GM23338 (cell line): ENCODE measurements around the gene PPP6R3.

Experiments used
- CREB1 ChIP-seq: fragments of 250-450 bp; sonication (Bioruptor Pico); IDR thresholded peaks from 2 replicates; pipeline ENCODE4 v1.5.0; 2020; ENCODE audit warnings: low read depth, mild to moderate bottlenecking, moderate library complexity
- CTCF ChIP-seq, 2 experiments: fragments of 200-600 bp in 1 of 2; sonication (generic) in 1 of 2; conservative IDR thresholded peaks; 2 replicates each; pipeline versions ENCODE4 v1.5.1 to v1.6.1; 2016 to 2017; ENCODE audit warnings: antibody characterized with exemption in 2 of 2, low read depth in 2 of 2, mild to moderate bottlenecking in 2 of 2, moderate library complexity in 1 of 2
- ETS1 ChIP-seq: IDR thresholded peaks from 2 replicates; pipeline ENCODE4 v1.6.1; 2016; ENCODE audit warnings: antibody characterized with exemption
- EZH2 ChIP-seq: fragments of 200-600 bp; sonication (generic); IDR thresholded peaks from one replicate; pipeline ENCODE4 v1.8.0; 2017; ENCODE audit warnings: antibody characterized with exemption, mild to moderate bottlenecking, low read depth; ENCODE audit not compliant: unreplicated experiment
- EZH2phosphoT487 ChIP-seq: fragments of 200-600 bp; sonication (generic); IDR thresholded peaks from one replicate; pipeline ENCODE4 v1.8.1; 2018; ENCODE audit warnings: antibody characterized with exemption; ENCODE audit not compliant: unreplicated experiment
- JUNB ChIP-seq: IDR thresholded peaks from one replicate; pipeline ENCODE4 v1.6.1; 2016; ENCODE audit warnings: antibody characterized with exemption; ENCODE audit not compliant: unreplicated experiment
- NANOG ChIP-seq: IDR thresholded peaks from 2 replicates; pipeline ENCODE4 v1.6.1; 2016; ENCODE audit warnings: antibody characterized with exemption, borderline replicate concordance
- POLR2AphosphoS5 ChIP-seq: IDR thresholded peaks from 2 replicates; pipeline ENCODE4 v1.6.1; 2016; ENCODE audit warnings: antibody characterized with exemption, low read depth
- REST ChIP-seq: IDR thresholded peaks from one replicate; pipeline ENCODE4 v1.6.1; 2018; ENCODE audit warnings: antibody characterized with exemption; ENCODE audit not compliant: unreplicated experiment
- STAT1 ChIP-seq: IDR thresholded peaks from one replicate; pipeline ENCODE4 v1.6.1; 2016; ENCODE audit warnings: antibody characterized with exemption; ENCODE audit not compliant: unreplicated experiment
- ZNF114 ChIP-seq: fragments of 250-450 bp; sonication (Bioruptor Pico); IDR thresholded peaks from 2 replicates; pipeline ENCODE4 v1.5.0; 2020; ENCODE audit warnings: mild to moderate bottlenecking, moderate library complexity
- ZNF331 ChIP-seq: fragments of 250-450 bp; sonication (Bioruptor Pico); IDR thresholded peaks from 2 replicates; pipeline ENCODE4 v1.5.0; 2020; ENCODE audit warnings: low read depth, mild to moderate bottlenecking, moderate library complexity

- TF ChIP-seq CTCF (conservative IDR thresholded peaks at IDR 0.05; ENCODE audit: low read depth in 2 of 2), result no peak
- no peak for TF ChIP-seq REST
- no peak for TF ChIP-seq EZH2
- no peak for TF ChIP-seq EZH2phosphoT487
- TF ChIP-seq POLR2AphosphoS5, result no peak
- no peak for TF ChIP-seq JUNB
- no peak for TF ChIP-seq STAT1
- no peak for TF ChIP-seq ZNF114 (CRISPR knock-in tag)
- no peak for TF ChIP-seq NANOG
- no peak for TF ChIP-seq ZNF331 (CRISPR knock-in tag)
- TF ChIP-seq CREB1 (CRISPR knock-in tag), result no peak
- TF ChIP-seq ETS1, result no peak
These were observed 45.0 kb downstream of the PPP6R3 start for GRCh38 chr11:68505596-68505995.
